ENCODE data around the gene OR6N2.

- TF ChIP-seq POLR2AphosphoS5 (IDR thresholded peaks at IDR 0.05; ENCODE audit: low read depth, low read length) (no peak), TAF1 (IDR thresholded peaks at IDR 0.05; ENCODE audit: borderline replicate concordance, insufficient read depth, low read length) (no peak), REST (IDR thresholded peaks at IDR 0.05; ENCODE audit: insufficient read depth in 1 of 2, low read depth in 2 of 2, low read length in 2 of 2) (no peak), SIN3A (IDR thresholded peaks at IDR 0.05; ENCODE audit: borderline replicate concordance, insufficient read depth, low read length) (no peak)
These were observed 45.2 kb downstream of the OR6N2 start for GRCh38 chr1:158735848-158736247.

Measured in PFSK-1 (cell line).